HG02571 (cell line): ENCODE data around the gene MXRA8.
A peak's percentile ranks its signal among the peaks of the same experiment; 100 is the strongest.

Experiments
- ATAC-seq: cut with Tn5 transposase; IDR thresholded peaks from one replicate; pipeline ENCODE4 v1.9.1; 2021; ENCODE audit warnings: mild to moderate bottlenecking, moderate library complexity; ENCODE audit not compliant: unreplicated experiment

Gene MXRA8

DNA sequence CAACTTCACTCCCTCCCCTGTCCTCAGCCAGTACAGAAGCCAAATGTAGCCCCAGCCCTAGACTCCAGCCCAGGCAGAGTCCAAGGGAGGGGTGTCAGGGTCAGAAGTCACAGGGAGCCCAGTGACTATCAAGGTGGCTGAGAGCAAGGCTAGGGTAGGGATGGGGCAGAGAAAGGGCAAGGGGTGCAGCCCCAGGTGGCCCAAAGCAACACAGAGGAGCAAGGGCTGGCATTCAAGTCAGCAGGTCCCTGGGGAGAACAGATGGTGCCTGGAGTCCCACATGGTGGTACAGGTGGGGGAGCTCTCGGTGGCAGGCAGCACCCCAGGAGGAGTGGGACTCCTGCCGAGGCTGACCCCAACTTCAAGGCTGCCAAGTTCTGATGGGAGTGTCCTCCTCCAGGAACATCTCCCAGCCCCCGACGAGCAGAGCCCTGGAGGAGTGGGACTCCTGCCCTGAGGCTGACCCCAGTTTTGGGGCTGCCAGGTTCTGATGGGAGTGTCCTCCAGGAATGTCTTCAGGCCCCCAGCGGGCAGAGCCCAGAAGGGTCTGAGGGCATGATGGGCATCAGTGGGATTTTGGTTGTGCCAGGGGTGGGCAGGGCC, 5.5 kb downstream of the MXRA8 start:
- no peak for ATAC-seq

DNA sequence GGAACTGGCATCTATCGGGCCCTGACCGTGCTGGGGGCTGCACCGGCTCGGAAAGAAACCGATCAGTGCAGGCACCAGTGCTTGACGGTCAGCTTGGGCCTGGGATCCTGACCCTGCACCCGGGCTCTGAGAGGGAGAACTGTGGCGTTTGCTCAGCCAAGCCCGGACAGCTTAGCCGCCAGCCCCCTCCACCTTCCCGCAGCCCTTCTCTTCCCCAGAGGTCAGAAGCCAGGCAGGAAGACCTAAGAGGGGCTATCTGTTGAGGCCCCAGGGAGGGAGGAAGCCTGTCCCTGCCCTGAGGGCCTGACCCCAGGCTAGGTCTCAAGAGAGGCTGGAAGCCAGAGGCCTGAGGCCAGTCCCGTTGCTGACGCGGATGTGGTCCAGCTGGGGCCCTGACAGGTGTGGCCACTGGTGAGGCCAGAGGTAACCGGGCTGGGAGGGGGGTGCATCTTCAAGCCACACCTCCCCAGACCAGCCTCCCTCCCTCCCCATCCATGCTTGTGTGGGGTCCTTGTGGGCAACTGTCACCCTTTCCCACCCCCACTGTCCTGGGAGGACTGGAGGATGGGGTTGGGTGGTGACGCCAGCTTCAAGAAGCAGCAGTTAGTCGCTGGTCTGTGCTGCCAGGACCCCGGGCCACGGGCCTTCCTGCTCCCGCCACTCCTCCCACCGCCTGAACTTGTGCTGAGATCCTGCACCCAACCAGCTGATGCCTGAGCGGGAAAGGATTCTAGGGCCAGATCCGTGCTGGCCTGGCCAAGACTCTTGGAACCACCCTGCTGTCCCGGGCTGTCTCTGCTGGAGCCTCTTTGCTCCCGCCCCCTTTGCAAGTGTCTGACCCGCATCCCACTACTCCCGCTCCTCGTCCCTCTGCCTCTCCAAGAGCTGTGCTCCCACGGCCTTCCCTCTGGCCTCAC, 6.6 kb downstream of the MXRA8 start:
- ATAC-seq, result no peak

DNA sequence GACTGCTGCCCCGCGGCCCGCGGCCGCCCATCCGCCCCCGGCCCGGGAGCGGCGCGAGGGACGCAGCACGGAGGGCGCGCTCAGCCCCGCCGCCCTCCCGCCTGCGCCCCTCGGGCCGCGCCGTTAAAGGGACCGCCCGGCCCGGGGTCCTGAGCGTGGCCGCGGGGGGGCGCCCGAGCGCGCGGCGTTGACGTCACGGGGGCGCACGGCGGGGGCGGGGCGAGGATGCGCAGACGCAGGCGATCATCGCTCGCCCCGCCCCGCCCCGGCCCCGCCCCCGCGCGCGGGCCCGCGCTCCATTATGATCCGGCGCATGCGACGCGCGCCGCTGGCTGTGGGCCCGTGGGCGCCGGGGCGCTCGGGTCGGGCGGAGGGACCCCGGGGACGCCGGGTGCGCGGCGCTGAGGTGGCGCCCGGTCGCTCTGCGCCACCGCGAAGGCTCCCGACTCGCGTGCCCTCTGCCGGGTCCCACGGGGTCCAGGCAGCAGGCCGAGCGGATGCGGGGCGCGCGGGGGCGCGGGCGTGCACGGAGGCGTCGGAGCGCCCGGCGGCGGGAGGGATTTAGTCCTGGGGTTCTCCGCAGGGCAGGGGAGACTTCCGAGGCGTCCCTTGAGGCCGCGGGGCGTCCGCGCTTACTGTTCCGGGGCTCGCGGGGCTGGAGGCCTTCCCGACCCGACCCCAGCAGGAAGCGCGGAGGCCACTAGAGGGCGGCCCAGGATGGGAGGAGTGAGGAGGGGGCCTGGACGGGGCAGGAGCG, 8.9 kb downstream of the MXRA8 start, which contains the start of gene DVL1:
DVL1 (minus strand) TSS at position 163 of the 757 bp plus-strand sequence. CDS start 353 bp downstream, outside the sequence.
- ATAC-seq, result peak; percentile 41

DNA sequence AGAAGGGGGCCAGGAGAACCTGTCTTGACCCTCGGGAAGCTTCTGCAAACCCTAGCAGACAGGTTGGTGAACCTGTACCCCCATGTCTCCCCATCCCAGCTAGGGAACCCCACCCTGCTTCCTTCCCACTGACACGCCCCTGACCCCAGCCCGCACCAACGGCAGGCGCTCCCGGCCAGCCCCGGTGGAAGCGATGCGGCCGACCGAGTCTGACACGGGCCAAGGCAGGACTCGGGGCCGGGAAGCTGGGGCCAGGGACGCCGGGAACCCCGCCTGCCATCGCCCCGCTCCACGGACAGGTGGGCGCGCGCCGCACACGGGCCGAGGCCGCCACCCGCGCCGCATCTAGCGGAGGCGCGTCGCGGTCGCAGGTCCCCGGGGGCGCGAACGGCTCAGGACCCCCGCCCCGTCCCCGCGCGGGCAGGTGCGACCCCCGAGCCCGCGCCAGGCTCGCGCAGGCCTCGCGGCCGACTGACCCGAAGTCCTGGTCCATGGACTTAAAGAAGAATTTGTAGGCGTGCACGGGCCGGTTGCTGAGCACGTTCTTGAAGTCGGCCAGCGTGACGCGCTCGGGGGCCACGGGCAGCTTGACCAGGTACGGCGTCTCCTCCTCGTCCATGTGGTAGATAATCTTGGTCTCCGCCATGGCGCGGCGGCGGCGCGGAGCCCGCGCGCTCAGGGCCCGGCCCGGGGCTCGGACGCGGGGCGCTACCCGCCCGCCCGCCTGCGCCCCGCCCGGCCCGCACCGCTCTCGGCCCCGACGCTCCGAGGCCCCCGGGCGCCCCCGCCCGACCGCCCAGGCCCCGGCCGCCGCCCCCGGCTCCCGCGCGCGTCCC, 9.7 kb downstream of the MXRA8 start:
- peak; percentile 20 for ATAC-seq

DNA sequence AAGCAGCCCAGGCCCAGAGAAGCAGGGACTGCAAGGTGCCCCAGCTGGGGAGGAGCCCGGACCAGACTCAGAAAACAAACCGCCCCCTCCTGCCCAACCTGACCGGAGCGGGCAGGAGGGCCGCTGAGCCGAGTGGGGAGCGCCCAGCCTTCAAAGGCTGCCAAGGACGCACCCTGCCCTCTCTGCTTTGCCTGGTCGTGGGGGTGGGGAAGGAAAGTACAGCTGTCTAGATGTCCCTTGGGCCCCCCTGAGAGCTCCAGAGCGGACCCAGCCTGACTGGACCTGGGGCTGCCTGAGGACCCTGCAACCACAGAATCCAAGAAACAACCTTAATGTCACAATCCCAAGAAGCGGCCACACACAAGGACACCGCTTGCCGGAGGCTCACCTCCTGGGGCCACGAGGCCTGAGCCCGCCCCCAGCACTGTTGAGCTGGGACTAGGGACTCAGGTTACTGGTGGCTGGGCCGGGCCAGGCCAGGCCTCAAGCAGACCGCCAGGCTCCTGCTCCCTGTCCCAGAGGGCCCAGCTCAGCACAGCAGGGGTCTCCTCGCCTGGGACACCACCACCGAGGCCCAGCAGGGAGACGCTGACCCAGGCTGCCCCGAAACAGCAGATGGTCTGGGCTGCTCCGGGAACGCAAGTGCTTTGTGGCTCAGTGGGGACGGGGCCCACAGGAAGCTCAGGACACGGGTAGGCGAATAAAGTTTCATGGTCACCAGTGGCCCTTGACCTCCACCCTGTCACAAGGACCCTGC, 10.5 kb downstream of the MXRA8 start:
- ATAC-seq, result no peak

DNA sequence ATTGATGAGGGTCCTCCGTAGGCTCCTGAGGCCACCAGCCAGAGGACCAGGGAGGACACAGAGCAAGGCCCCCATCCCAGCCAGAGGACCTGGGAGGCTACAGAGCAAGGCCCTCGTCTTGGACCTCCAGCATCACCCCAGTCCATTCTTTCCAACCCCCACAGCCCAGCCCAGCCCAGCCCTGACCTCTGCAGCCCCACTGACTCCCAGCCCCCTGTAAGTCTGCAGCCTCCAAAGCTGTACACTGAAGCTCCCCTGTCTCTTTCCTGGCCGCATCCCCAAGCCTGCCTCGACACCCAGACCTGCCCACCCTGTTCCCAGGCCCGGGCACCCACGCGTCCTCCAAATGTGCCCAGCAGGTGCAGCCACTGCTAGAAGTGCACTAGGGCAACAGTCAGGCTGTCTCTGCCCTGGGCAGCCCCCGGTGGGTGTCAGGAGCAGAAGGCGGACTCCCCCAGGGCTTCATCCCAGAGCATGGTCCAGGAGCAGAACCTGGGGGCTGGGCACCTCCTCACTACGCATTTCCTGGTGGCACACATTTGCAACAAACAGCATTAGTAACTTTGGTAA, 11.2 kb downstream of the MXRA8 start:
- no peak for ATAC-seq

DNA sequence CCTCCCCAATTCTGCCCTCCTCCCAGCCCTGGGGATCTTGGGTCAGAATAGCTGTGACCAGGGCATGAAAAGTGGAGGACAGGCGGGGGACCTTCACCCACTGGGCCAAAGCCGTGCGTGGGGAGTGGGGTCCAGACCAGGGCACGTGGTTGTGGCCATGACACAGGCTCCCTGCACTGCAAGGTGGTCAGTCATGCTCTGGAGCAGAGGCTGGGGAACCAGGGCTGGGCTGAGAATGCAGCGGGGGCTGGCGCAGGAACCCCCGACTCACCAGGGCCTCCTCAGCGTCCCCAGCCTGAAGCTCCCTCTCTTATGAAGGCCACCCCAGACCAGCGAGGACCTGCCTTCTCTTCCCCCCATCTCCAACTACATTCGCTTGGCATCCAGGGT, 11.9 kb downstream of the MXRA8 start:
- no peak for ATAC-seq

DNA sequence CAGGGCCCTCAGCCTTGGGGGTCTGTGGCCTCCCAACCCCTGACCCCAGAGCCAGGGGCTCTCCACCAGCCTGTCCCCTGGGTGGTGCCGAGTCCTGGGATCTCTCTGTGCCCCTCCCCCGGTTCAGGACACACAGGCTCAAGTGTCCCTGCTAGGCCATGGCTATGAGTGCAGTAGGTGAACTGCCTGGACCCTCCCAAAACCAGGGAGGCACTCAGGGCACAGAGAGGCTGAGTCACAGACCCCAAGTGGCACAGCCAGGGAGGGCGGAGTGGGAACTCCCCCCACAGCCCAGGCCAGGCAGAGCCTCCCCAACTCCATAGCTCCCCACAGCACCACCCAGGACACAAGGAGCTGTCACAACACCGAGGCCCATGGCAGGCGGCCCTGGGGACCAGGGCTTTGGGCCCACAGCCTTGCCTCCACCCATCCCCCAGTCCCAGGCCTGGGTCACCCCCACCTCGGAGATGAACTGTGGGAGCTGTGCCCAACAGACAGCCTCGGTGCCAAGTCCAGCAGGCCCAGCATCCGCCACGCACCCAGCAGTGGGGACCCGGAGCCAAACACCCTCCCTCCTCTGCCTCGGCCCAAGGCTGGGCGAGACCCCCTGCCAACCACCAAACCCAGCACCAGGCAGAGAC, 12.4 kb downstream of the MXRA8 start:
- no peak for ATAC-seq

DNA sequence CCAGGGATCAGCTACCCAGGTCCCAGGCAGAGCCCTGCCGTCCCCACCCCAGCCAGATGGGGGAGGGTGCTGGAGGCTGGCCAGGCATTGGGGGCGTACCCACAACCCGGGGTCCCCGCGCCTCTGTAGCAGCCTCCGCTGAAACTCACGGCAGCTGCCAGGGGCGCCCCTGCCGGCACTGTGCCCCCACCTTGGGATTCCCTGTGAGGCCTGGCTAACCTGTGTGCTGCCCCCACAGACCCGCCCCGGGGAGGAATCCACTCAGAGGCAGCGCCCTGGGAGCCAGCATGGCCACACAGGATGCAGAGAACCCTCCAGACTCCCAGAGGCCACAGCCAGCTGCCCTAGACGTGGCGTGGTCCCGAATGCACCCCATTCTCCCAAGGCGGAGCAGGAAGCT, 13.0 kb downstream of the MXRA8 start:
- ATAC-seq, result no peak

DNA sequence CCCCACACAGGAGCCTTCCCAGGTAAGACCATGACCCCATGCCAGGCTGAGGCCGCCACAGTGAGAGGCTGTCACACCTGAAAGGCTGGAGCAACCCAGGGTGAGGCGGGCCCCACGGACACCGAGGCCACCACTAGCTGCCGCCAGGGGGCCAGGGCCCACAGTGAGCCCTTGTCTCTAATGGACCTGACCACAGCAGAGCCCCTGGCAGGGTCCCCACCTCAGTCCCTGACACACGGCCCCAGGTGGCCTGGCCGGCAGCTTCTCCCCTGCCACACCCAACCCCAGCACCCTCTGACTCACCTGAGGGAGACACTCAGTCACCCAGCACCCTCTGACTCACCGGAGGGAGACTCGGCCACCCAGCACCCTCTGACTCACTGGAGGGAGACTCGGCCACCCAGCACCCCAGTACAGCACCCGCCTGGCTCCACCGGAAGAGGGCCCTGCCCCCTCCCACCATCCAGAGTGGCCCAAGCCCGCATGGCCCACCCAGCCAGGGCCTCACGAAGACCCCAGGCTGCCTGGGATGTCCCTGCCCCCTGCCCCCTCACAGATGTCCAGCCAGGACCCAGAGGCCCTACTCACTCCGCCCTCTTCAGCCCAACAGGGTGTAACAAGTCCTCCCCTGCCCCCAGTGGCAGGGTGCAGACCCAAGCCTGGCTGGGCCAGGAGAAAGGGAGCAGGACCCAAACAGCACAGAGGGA, 13.5 kb downstream of the MXRA8 start:
- ATAC-seq, result no peak

DNA sequence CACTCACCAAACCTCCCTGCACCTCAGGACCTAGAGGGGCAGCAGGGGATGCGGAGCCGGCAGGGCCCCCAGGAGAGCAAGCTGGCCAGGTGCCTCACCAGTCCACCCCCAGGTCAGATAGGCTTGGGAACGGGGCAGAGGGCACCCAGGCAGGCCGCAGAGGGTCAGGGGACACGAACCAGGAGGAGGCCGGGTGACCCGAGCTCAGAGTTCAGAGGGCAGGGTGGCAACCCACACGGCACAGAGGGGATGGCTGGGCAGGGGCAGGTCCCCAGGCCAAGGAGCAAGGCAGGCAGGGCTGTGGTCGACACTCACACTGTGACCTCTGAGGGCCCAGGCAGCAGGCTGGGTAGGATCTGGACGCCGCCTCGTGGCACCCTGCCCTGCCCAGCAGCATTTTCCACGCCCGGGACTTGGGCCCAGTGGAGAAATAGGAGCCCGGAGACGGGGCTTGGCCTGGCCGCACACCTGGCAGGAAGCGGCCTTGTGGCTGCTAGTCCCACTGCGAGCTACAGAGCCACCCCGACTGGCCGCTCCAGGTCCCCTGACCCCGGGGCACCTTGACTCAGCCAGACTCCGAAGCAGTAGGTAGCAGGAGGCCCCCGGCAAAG, 14.4 kb downstream of the MXRA8 start:
- ATAC-seq, result no peak

DNA sequence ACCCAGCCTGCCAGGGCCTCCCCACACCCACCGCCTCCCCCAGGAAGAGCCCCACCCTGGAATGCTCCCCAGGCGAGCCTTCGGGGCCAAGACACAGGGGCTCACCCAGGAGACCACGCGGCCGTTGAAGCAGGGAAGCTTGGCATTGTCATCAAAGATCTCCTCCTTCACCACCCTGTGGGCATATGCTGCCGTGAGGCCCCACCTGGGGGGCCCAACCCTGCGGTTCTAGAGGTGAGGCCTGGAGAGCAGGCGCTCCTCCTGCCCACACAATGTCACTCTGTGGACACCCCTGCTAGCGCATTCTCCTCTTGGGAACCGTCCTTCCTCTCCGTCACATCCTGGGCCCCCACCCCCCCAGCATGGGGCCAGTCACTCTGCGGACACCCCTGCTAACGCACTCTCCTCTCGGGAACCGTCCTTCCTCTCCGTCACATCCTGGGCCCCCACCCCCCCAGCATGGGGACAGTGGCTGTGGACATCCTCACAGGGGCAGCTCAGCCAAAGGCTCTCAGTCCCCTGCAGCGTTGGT, 15.7 kb downstream of the MXRA8 start:
- no peak for ATAC-seq

DNA sequence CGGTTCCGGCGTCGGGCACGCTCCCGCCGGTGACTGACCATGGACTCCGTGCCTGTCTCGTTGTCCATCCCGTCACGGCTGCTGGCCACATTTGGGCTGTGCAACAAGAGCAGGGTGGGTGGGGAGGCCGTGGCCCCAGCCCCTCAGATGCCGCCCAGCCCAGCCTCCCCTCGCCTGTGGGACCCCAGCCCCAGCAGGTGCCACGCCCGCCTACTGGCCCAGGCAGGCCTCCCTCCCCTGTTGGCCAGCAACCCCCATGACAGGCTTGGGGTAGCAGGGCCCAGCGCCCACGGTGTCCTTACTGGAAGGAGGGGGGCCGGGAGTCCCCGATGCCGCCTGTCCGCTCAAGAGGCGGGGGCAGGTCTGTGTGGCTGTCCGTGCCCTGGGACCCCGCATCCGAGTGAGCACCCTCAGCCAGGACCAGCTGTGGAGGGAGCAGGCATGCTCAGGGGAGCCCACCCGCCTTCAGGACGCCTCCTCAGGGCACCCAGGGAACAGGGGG, 16.2 kb downstream of the MXRA8 start:
- ATAC-seq, result no peak

DNA sequence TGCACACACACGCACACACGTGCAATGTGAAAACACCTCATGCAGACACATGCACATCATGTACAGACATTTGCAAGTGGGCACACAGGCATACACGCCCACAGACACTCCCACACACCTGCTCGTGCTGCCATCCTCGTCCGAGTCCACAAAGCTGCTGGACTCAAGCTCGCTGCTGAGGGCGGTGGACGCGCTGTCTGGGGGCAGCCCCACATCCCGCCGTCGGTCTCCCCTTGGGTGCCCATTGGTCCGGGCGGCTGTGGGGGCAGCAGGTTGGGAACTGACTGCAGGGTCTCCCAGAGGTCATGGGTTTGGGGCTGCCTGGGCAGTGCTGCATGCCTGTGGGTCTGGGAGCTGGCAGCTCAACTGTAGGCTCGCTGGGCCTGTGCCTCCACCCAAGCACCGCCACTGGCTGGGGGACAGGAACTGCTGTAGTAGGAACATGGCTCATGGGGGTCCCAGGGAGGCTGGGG, 16.8 kb downstream of the MXRA8 start:
- no peak for ATAC-seq

DNA sequence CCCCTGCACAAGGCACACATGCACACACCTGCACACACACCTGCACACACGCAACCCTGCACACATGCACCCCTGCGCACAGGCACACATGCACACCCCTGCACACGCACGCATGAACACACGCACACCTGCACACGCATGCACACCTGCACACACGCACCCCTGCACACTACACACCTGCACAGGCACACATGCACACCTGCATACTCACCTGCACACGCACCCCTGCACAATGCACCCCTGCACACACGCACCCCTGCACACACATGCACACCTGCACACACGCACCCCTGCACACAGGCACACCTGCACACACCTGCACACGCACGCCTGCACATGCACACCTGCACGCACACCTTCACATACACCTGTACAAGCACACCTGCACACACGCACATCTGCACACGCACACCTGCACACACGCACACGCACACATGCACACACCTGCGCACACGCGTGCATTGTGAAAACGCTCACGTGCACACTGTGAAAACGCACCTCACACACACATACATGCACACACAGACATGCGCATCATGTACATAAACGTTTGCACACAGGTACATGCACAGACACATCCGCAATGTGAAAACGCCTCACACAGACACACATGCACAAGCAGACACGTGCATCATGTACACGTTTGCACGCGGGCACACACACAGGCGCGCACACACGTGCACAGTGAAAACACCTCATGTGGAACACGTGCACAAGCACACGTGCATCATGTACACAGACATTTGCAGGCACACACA, 17.4 kb downstream of the MXRA8 start:
- no peak for ATAC-seq

DNA sequence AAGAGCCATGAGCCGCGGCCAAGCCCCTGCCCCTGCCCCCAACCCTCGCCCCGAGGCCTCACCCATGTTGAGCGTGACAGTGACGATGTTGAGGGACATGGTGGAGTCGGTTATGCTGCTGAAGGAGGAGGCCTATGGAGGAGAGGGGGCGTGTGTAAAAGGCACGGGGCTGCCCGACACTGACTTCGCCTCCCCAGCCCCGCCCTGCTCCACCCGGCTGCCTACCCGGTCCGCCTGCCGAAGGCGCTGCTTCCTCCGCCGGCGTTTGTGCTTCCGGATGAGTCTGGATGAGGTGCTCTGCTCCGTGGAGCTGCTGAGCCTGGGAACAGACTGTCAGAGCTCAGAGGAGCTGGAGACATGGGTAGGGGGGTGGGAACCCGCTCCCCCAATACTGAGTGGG, 18.2 kb downstream of the MXRA8 start:
- ATAC-seq, result no peak

DNA sequence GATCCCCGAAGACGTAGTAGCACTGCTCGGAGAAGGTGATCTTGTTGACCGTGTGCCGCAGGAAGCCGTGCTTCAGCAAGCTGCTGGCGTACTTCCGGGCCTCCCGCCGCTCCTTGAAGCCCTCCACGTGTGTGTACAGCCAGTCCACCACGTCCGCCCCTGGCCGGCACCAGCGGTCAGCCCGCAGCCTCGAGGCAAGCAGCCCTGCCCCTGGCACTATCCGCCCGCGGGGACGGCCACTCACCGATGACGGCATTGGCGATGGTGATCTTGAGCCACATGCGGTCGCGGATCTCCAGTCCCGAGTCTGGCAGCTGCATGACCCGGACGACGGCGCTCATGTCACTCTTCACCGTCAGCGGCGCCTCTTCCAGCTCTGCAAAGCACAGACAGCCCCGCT, 20.1 kb downstream of the MXRA8 start:
- no peak for ATAC-seq
